ENCODE data around the gene ATP13A3. TPM values are rescaled to one million over a fixed set of nuclear protein-coding genes. Genes with fewer than 3 reads are reported as not detected.

Gene ATP13A3
- total and polyA plus RNA-seq, 2 experiments from 2014 or later = 20.0 to 202 TPM

DNA sequence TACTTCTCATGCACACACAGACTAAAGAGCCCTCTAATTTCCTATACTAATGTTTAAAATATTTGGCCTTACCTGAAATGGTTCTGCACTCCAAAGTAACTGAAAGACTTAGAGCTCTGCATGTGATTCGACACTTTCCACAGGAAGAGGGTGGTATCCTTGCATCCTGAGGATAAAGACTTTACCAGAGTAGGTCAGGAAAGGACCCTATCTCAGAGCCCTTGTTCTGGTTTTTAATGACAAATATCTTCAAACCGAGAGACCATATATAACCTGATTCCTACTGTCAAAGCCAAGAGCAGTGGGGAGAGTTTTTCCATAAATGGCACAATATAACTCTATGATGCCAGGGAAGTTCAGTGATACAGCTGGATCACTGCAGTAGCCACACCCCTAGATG lies 87.6 kb downstream of the ATP13A3 start, which contains the start of gene GP5:
GP5 (minus strand) TSS at position 101 of the 400 bp plus-strand sequence. CDS start 984 bp downstream, outside the sequence.
- peaks cover 48% of the 10 kb centered on the region for H3K27me3 ChIP-seq (ENCODE audit: insufficient read depth)
- Mint-ChIP-seq H3K4me3 (peak within 1 kb of the TSS; percentile 66), H3K36me3 (ENCODE audit: low read depth) (no peaks in the 10 kb centered on the region), H3K27me3 (ENCODE audit: insufficient read depth, low read depth, poor library complexity) (peaks cover 42% of the 10 kb centered on the region), H3K27ac (no peak within 1 kb of the TSS), H3K9me3 (no peaks in the 10 kb centered on the region), H3K4me1 (peaks cover 21% of the 10 kb centered on the region)
- no peaks in the 10 kb centered on the region; the same call in 1 of the 2 replicates for H3K36me3 ChIP-seq (ENCODE audit: insufficient read depth)
- peaks cover 21% of the 10 kb centered on the region for H3K4me1 ChIP-seq (ENCODE audit: insufficient read depth)
- peak within 1 kb of the TSS; percentile 100 for H2AFZ ChIP-seq
- no peak for ATAC-seq
- no peak within 1 kb of the TSS for H3K27ac ChIP-seq (ENCODE audit: low read depth)
- no peaks in the 10 kb centered on the region for H3K79me2 ChIP-seq (replicated peaks; ENCODE audit: insufficient read depth)
- peaks cover 7% of the 10 kb centered on the region; the same call in 1 of the 2 replicates for H3F3A ChIP-seq (replicated peaks; ENCODE audit: low read depth)
- H3K4me2 ChIP-seq = peak within 1 kb of the TSS; percentile 97
- H3K9me2 ChIP-seq (ENCODE audit: insufficient read depth) = no peaks in the 10 kb centered on the region
- no peak for DNase-seq (ENCODE audit: low spot score)
- peak within 1 kb of the TSS; percentile 66 for H3K4me3 ChIP-seq
- H4K20me1 ChIP-seq (replicated peaks; ENCODE audit: insufficient read depth) = no peaks in the 10 kb centered on the region
- TF ChIP-seq STAT1 (IDR thresholded peaks at IDR 0.05; ENCODE audit: unreplicated experiment) (no peak), ZNF331 (CRISPR knock-in tag; IDR thresholded peaks at IDR 0.05; ENCODE audit: low read depth) (no peak), POLR2AphosphoS5 (IDR thresholded peaks at IDR 0.05; ENCODE audit: low read depth) (no peak), NANOG (IDR thresholded peaks at IDR 0.05; ENCODE audit: borderline replicate concordance) (no peak), EZH2phosphoT487 (IDR thresholded peaks at IDR 0.05; ENCODE audit: unreplicated experiment) (no peak), JUNB (IDR thresholded peaks at IDR 0.05; ENCODE audit: unreplicated experiment) (no peak), ZNF462 (CRISPR knock-in tag; IDR thresholded peaks at IDR 0.05) (no peak), ZNF114 (CRISPR knock-in tag; IDR thresholded peaks at IDR 0.05) (no peak), EZH2 (IDR thresholded peaks at IDR 0.05; ENCODE audit: low read depth, unreplicated experiment) (no peak), CREB1 (CRISPR knock-in tag; IDR thresholded peaks at IDR 0.05; ENCODE audit: low read depth) (no peak)
- TF ChIP-seq, protein P1, sequence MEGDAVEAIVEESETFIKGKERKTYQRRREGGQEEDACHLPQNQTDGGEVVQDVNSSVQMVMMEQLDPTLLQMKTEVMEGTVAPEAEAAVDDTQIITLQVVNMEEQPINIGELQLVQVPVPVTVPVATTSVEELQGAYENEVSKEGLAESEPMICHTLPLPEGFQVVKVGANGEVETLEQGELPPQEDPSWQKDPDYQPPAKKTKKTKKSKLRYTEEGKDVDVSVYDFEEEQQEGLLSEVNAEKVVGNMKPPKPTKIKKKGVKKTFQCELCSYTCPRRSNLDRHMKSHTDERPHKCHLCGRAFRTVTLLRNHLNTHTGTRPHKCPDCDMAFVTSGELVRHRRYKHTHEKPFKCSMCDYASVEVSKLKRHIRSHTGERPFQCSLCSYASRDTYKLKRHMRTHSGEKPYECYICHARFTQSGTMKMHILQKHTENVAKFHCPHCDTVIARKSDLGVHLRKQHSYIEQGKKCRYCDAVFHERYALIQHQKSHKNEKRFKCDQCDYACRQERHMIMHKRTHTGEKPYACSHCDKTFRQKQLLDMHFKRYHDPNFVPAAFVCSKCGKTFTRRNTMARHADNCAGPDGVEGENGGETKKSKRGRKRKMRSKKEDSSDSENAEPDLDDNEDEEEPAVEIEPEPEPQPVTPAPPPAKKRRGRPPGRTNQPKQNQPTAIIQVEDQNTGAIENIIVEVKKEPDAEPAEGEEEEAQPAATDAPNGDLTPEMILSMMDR (conservative IDR thresholded peaks at IDR 0.05; ENCODE audit: low read depth in 2 of 2) = no peak
- TF ChIP-seq, protein P2, sequence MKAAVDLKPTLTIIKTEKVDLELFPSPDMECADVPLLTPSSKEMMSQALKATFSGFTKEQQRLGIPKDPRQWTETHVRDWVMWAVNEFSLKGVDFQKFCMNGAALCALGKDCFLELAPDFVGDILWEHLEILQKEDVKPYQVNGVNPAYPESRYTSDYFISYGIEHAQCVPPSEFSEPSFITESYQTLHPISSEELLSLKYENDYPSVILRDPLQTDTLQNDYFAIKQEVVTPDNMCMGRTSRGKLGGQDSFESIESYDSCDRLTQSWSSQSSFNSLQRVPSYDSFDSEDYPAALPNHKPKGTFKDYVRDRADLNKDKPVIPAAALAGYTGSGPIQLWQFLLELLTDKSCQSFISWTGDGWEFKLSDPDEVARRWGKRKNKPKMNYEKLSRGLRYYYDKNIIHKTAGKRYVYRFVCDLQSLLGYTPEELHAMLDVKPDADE (IDR thresholded peaks at IDR 0.05) = no peak
